Natural killer cell (primary cell): ENCODE results near the gene SMIM10L2A. TPM values are rescaled to one million over a fixed set of nuclear protein-coding genes. Genes with fewer than 3 reads are reported as not detected.

Experiments used
- ATAC-seq, 3 donors: fragments of 150-1000 bp in 2 of 3; fragments of 200-7000 bp in 1 of 3; cut with Tn5 transposase; 1 replicate in 1 of 3; 2 replicates in 2 of 3; pipeline ENCODE4 v1.10.0; 2021; ENCODE audit warnings: mild to moderate bottlenecking in 2 of 3, moderate library complexity in 2 of 3
- DNase-seq, 2 donors: peaks; one replicate each; pipeline versions ENCODE4 v3.0.0 to v3.0.0-alpha.2; 2013 to 2021; ENCODE audit warnings: mixed read lengths in 1 of 2
- H3K27ac ChIP-seq: one replicate; pipeline ENCODE4 v1.5.1; 2013; ENCODE audit warnings: mild to moderate bottlenecking, low read length
- H3K27me3 ChIP-seq: one replicate; pipeline ENCODE4 v1.6.1; 2013; ENCODE audit warnings: low read length; ENCODE audit not compliant: control insufficient read depth, insufficient read depth
- H3K36me3 ChIP-seq: one replicate; pipeline ENCODE4 v1.6.1; 2013; ENCODE audit warnings: low read length; ENCODE audit not compliant: control insufficient read depth, insufficient read depth
- H3K4me1 ChIP-seq: one replicate; pipeline ENCODE4 v1.6.1; 2013; ENCODE audit warnings: low read length; ENCODE audit not compliant: control insufficient read depth, insufficient read depth
- H3K4me3 ChIP-seq: one replicate; pipeline ENCODE4 v1.5.1; 2013; ENCODE audit warnings: low read length
- H3K9me3 ChIP-seq: one replicate; pipeline ENCODE4 v1.6.1; 2013; ENCODE audit warnings: low read length; ENCODE audit not compliant: control insufficient read depth, insufficient read depth
- H3K27ac Mint-ChIP-seq, 2 donors: one replicate each; pipeline ENCODE4 v1.8.0; 2022; ENCODE audit warnings: mild to moderate bottlenecking in 2 of 2, mixed read lengths in 2 of 2, moderate library complexity in 1 of 2
- H3K27me3 Mint-ChIP-seq, 2 donors: one replicate each; pipeline ENCODE4 v1.8.0; 2022; ENCODE audit warnings: low read depth in 2 of 2, mixed read lengths in 2 of 2
- H3K36me3 Mint-ChIP-seq: one replicate; pipeline ENCODE4 v1.8.0; 2022; ENCODE audit warnings: mixed read lengths
- H3K4me1 Mint-ChIP-seq, 2 donors: one replicate each; pipeline ENCODE4 v1.8.0; 2022; ENCODE audit warnings: mixed read lengths in 2 of 2
- H3K4me3 Mint-ChIP-seq: one replicate; pipeline ENCODE4 v1.8.0; 2022; ENCODE audit warnings: mild to moderate bottlenecking, moderate library complexity, mixed read lengths
- H3K9me3 Mint-ChIP-seq, 2 donors: one replicate each; pipeline ENCODE4 v1.8.0; 2022; ENCODE audit warnings: mixed read lengths in 2 of 2
- CTCF ChIP-seq: fragments of 200-600 bp; IDR thresholded peaks from one replicate; pipeline ENCODE4 v1.8.0; 2022; ENCODE audit warnings: antibody characterized with exemption
- WGBS: methylation state at CpG from one replicate; pipeline ENCODE4 v1.1.7; 2013; ENCODE audit warnings: missing lambda C conversion rate; ENCODE audit not compliant: insufficient coverage; 5-methylcytosine and 5-hydroxymethylcytosine counted together
- intact Hi-C: fragments of 100-400 bp; cut with micrococcal nuclease; formaldehyde crosslinking; loops from one replicate; pipeline ENCODE4 v1.14.2; 2022
- total RNA-seq, 4 donors: library from RNA; stranded (reverse); fragments of 120-200 nt in 1 of 4; gene quantifications; one replicate each; pipeline versions ENCODE4 v1.2.3 to v1.2.4, GENCODE V29; 2013 to 2022

The SMIM10L2A gene
- total RNA-seq, 3 donors from 2014 or later (not counting 1 experiment from before 2014, with no cell fraction given), result 0.08 to 0.27 (median 0.14) TPM

- ATAC-seq (no peak), DNase-seq (no peak)
- H3K4me3 ChIP-seq, result no peak overlapping the region
- Mint-ChIP-seq H3K4me1 (no peaks in the 10 kb centered on the region), H3K27ac (no peak overlapping the region), H3K9me3 (no peaks in the 10 kb centered on the region), H3K36me3 (no peaks in the 10 kb centered on the region), H3K4me3 (no peak overlapping the region), H3K27me3 (peaks cover 6 to 15% of the 10 kb centered on the region in 2 donors)
- no peaks in the 10 kb centered on the region for H3K9me3 ChIP-seq
- intact Hi-C loops, result no loop called here
- TF ChIP-seq CTCF, result no peak
- H3K27ac ChIP-seq, result no peak overlapping the region
- H3K36me3 ChIP-seq, result no peaks in the 10 kb centered on the region
- no peaks in the 10 kb centered on the region for H3K27me3 ChIP-seq
- 33% methylated on average over 1 of the region's 3 CpGs for WGBS
- H3K4me1 ChIP-seq, result no peaks in the 10 kb centered on the region
These were observed 54.6 kb downstream of the SMIM10L2A start for GRCh38 chrX:135476378-135476777.

GRCh38 chrX:135477576-135477975 is 55.8 kb downstream of the SMIM10L2A start:
- Histone ChIP-seq H3K27me3 (no peaks in the 10 kb centered on the region), H3K4me1 (no peaks in the 10 kb centered on the region), H3K36me3 (no peaks in the 10 kb centered on the region), H3K4me3 (no peak overlapping the region), H3K27ac (no peak overlapping the region), H3K9me3 (no peaks in the 10 kb centered on the region)
- H3K36me3 Mint-ChIP-seq, result no peaks in the 10 kb centered on the region
- ATAC-seq, result peak in 1 of 3 donors; percentile 61
- WGBS, result 5% methylated on average over 3 of the region's 3 CpGs
- no peak for TF ChIP-seq CTCF
- no peak overlapping the region for H3K4me3 Mint-ChIP-seq
- peak in 1 of 2 donors; percentile 71 for DNase-seq
- H3K27ac Mint-ChIP-seq, result no peak overlapping the region
- H3K4me1 Mint-ChIP-seq, result no peaks in the 10 kb centered on the region
- H3K9me3 Mint-ChIP-seq, result no peaks in the 10 kb centered on the region
- H3K27me3 Mint-ChIP-seq, result peaks cover 3 to 13% of the 10 kb centered on the region in 2 donors
- intact Hi-C loops, result no loop called here

Other genes starting within 250 kb of the SMIM10L2A start
- gene ETDA, start 169.9 kb upstream of the SMIM10L2A start, total RNA-seq, result not detected
- not detected for gene ETDC, start 112.5 kb upstream of the SMIM10L2A start, total RNA-seq
- gene ZNF75D, start 77.8 kb upstream of the SMIM10L2A start, total RNA-seq, result 10 to 100 TPM in 2 of 3 donors, 1 to 10 TPM in 1; 9.3 to 13.8 (median 11.2) TPM
- gene ZNF449, start 77.1 kb upstream of the SMIM10L2A start, total RNA-seq, result 1 to 10 TPM; 3.2 to 5.3 (median 3.7) TPM
- gene INTS6L, start 98.7 kb downstream of the SMIM10L2A start, total RNA-seq, result 10 to 100 TPM; 24.0 to 30.2 (median 26.7) TPM